Panc1 (cell line): ENCODE measurements around the gene NAT10.

Source experiments
- POLR2AphosphoS5 ChIP-seq: IDR thresholded peaks from 2 replicates; pipeline ENCODE4 v1.6.1; 2012; ENCODE audit warnings: mild to moderate bottlenecking, low read depth, low read length, moderate library complexity
- SIN3A ChIP-seq: IDR thresholded peaks from 2 replicates; pipeline ENCODE4 v1.6.1; 2012; ENCODE audit warnings: low read depth, mild to moderate bottlenecking, low read length, moderate library complexity, borderline replicate concordance; ENCODE audit not compliant: insufficient read depth
- TCF7L2 ChIP-seq: IDR thresholded peaks from 2 replicates; pipeline ENCODE4 v1.6.1; 2011; ENCODE audit warnings: mild to moderate bottlenecking, low read depth, low read length, inconsistent platforms
- TF ChIP-seq, protein P1 (sequence below): fragments of 450-650 bp; IDR thresholded peaks from 2 replicates; pipeline ENCODE4 v1.5.1; 2017; ENCODE audit warnings: mild to moderate bottlenecking
- TF ChIP-seq, protein P2 (sequence below), 2 experiments: IDR thresholded peaks; 2 replicates each; pipeline ENCODE4 v1.6.1; 2011 to 2012; ENCODE audit warnings: low read depth in 2 of 2, control low read depth in 1 of 2, low read length in 1 of 2, mild to moderate bottlenecking in 1 of 2, moderate library complexity in 1 of 2; ENCODE audit not compliant: insufficient read depth in 1 of 2

DNA sequence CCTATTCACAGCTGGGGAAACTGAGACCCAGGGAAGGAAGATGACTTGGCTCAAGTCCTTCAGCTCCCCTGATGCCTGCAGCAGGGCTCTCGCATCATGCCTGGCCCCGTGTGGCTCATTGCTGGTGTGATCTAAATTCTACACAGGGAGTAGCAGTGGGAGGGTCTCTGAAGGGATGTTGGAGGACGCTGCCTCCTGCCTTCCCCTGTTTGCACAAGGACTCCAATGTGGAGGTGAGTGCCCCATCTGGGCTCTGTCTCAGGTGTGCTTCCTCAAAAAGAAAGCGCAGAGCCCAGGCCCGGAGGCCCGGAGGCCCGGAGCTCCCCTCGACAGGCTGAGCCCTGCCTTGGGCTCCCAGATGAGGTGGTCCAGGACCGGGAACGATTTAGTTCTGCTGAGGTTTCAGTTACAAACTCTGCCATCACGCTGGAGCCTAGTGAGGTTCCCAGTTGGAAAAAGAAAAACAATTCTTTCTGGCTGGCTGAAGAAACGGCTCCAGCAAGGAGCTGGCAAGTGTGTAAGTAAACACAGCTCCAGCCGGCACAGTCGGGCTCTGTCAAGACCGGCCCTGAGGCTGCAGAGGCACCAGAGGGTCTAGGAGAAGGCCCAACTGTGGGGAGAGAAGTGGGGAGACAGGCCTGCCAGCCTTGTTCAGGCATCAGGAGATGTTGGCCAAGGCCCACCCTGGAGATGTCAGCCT, 49.8 kb downstream of the NAT10 start:
- TF ChIP-seq, protein P1, sequence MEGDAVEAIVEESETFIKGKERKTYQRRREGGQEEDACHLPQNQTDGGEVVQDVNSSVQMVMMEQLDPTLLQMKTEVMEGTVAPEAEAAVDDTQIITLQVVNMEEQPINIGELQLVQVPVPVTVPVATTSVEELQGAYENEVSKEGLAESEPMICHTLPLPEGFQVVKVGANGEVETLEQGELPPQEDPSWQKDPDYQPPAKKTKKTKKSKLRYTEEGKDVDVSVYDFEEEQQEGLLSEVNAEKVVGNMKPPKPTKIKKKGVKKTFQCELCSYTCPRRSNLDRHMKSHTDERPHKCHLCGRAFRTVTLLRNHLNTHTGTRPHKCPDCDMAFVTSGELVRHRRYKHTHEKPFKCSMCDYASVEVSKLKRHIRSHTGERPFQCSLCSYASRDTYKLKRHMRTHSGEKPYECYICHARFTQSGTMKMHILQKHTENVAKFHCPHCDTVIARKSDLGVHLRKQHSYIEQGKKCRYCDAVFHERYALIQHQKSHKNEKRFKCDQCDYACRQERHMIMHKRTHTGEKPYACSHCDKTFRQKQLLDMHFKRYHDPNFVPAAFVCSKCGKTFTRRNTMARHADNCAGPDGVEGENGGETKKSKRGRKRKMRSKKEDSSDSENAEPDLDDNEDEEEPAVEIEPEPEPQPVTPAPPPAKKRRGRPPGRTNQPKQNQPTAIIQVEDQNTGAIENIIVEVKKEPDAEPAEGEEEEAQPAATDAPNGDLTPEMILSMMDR, result no peak
- no peak for TF ChIP-seq POLR2AphosphoS5
- TF ChIP-seq TCF7L2, result no peak
- TF ChIP-seq, protein P2, sequence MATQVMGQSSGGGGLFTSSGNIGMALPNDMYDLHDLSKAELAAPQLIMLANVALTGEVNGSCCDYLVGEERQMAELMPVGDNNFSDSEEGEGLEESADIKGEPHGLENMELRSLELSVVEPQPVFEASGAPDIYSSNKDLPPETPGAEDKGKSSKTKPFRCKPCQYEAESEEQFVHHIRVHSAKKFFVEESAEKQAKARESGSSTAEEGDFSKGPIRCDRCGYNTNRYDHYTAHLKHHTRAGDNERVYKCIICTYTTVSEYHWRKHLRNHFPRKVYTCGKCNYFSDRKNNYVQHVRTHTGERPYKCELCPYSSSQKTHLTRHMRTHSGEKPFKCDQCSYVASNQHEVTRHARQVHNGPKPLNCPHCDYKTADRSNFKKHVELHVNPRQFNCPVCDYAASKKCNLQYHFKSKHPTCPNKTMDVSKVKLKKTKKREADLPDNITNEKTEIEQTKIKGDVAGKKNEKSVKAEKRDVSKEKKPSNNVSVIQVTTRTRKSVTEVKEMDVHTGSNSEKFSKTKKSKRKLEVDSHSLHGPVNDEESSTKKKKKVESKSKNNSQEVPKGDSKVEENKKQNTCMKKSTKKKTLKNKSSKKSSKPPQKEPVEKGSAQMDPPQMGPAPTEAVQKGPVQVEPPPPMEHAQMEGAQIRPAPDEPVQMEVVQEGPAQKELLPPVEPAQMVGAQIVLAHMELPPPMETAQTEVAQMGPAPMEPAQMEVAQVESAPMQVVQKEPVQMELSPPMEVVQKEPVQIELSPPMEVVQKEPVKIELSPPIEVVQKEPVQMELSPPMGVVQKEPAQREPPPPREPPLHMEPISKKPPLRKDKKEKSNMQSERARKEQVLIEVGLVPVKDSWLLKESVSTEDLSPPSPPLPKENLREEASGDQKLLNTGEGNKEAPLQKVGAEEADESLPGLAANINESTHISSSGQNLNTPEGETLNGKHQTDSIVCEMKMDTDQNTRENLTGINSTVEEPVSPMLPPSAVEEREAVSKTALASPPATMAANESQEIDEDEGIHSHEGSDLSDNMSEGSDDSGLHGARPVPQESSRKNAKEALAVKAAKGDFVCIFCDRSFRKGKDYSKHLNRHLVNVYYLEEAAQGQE (IDR thresholded peaks at IDR 0.05; ENCODE audit: insufficient read depth in 1 of 2, low read depth in 2 of 2, low read length in 1 of 2), result no peak
- TF ChIP-seq SIN3A, result no peak
